Activated CD4-positive, alpha-beta T cell treated with anti-CD3 and anti-CD28 coated beads, Interleukin-2, amount 50 U/mL, for 4 hours (primary cell): ENCODE data around the gene CHD1L.
A peak's percentile ranks its signal among the peaks of the same experiment; 100 is the strongest.
"Not testable (repeated sequence)": the region's sequence is repeated elsewhere in the genome, so short reads cannot be mapped to it uniquely, and the experiment has no call there.

Source experiments
- DNase-seq, 2 experiments: peaks; one replicate each; pipeline ENCODE4 v3.0.0-alpha.2; 2020

CHD1L gene

GRCh38 chr1:147242449-147243227, at the start of gene CHD1L:
TSS of gene CHD1L (plus strand) at chr1:147242684. CDS start at chr1:147242704, 20 bp downstream.
- peak; percentile 90 to 91 for DNase-seq

- DNase-seq, result not testable (repeated sequence)
Observed at GRCh38 chr1:147197324-147197723, 45.2 kb upstream of the CHD1L start.

GRCh38 chr1:147201276-147201675, 41.2 kb upstream of the CHD1L start:
- DNase-seq, result no peak

GRCh38 chr1:147201786-147202185, 40.7 kb upstream of the CHD1L start:
- no peak for DNase-seq

- DNase-seq, result no peak
Observed at GRCh38 chr1:147202576-147202975, 39.9 kb upstream of the CHD1L start.

- no peak for DNase-seq
Observed at GRCh38 chr1:147204080-147204479, 38.4 kb upstream of the CHD1L start.

GRCh38 chr1:147207192-147207591, 35.3 kb upstream of the CHD1L start:
- DNase-seq, result no peak

GRCh38 chr1:147208619-147209018, 33.9 kb upstream of the CHD1L start:
- no peak for DNase-seq

- no peak for DNase-seq
Observed at GRCh38 chr1:147209825-147210821, 32.4 kb upstream of the CHD1L start.

GRCh38 chr1:147210987-147211386, 31.5 kb upstream of the CHD1L start:
- DNase-seq, result no peak

GRCh38 chr1:147211577-147211976, 30.9 kb upstream of the CHD1L start:
- no peak for DNase-seq

GRCh38 chr1:147213271-147213670, 29.2 kb upstream of the CHD1L start:
- DNase-seq, result no peak

GRCh38 chr1:147214325-147214724, 28.2 kb upstream of the CHD1L start:
- DNase-seq, result no peak

GRCh38 chr1:147214842-147215539, 27.5 kb upstream of the CHD1L start:
- DNase-seq, result no peak

GRCh38 chr1:147215540-147215916, 27.0 kb upstream of the CHD1L start:
- no peak for DNase-seq

GRCh38 chr1:147216124-147216523, 26.4 kb upstream of the CHD1L start:
- no peak for DNase-seq

GRCh38 chr1:147217141-147217540, 25.3 kb upstream of the CHD1L start:
- DNase-seq, result no peak

- DNase-seq, result no peak
Observed at GRCh38 chr1:147218606-147219005, 23.9 kb upstream of the CHD1L start.

GRCh38 chr1:147223740-147224615, 18.5 kb upstream of the CHD1L start:
- DNase-seq, result no peak

GRCh38 chr1:147225193-147225730, 17.2 kb upstream of the CHD1L start, which contains the start of gene FMO5:
TSS of gene FMO5 (minus strand) at chr1:147225339. CDS start at chr1:147225029, 310 bp downstream.
- peak; percentile 27 to 30 for DNase-seq

GRCh38 chr1:147231032-147231431, 11.5 kb upstream of the CHD1L start:
- not testable (repeated sequence) for DNase-seq

- not testable (repeated sequence) for DNase-seq
Observed at GRCh38 chr1:147233903-147234302, 8.6 kb upstream of the CHD1L start.
